ENCODE measurements around the gene MN1.
"Not testable (repeated sequence)": the region's sequence is repeated elsewhere in the genome, so short reads cannot be mapped to it uniquely, and the experiment has no call there.

Gene MN1

DNA sequence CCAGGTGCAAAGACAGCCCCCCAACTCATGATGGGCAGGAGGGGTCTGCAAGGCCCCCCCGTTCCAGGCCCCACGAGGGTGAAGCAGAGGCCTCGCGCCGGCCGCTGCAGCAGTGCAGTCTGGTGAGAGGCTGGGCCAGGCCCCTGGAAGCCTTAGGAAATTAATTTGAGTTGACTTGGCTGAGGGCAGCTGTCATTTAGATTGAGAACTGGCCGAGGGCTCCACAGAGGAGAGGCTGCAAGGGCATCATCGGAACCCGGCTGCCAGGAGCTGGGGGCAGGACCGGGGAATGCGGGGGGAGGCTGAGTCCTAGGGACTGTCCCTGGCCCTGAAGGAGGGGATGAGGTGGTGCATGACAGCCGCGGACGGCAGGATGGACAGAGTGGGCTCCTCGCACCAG, 39.9 kb downstream of the MN1 start:
- no peak for DNase-seq (ENCODE audit: low read depth, low spot score)

- DNase-seq (ENCODE audit: low read depth, low spot score) = no peak
Measured at GRCh38 chr22:27761000-27761399, 40.6 kb downstream of the MN1 start.

GRCh38 chr22:27760474-27760873, 41.1 kb downstream of the MN1 start:
- DNase-seq (ENCODE audit: low read depth, low spot score) = no peak

GRCh38 chr22:27757928-27758525, 43.5 kb downstream of the MN1 start:
- DNase-seq (ENCODE audit: low read depth, low spot score) = no peak

DNA sequence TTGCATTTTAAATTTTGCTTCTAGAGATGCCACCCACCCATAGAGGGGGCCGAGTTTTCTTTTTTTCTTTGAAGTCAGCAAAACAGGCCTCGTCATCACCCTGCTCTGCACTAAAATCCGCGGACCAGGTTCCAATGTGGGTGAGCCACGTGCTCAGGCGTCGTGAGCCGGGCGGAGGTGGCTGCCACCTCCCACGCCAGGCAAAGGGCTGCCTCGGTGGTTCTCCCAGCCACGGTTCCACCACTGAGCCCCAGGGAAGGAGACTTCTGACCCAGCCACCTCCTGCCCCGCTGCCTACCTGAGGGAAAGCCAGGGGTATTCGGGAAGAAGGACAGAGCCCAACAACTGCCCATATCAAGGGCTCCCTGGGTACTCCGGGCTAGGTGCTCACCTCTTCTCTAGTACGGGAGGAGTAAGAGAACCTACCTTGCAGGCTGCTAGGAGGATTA, 45.3 kb downstream of the MN1 start:
- DNase-seq (ENCODE audit: low read depth, low spot score) = no peak

- DNase-seq (ENCODE audit: low read depth, low spot score) = no peak
Measured at GRCh38 chr22:27755521-27756211, 45.9 kb downstream of the MN1 start.

DNA sequence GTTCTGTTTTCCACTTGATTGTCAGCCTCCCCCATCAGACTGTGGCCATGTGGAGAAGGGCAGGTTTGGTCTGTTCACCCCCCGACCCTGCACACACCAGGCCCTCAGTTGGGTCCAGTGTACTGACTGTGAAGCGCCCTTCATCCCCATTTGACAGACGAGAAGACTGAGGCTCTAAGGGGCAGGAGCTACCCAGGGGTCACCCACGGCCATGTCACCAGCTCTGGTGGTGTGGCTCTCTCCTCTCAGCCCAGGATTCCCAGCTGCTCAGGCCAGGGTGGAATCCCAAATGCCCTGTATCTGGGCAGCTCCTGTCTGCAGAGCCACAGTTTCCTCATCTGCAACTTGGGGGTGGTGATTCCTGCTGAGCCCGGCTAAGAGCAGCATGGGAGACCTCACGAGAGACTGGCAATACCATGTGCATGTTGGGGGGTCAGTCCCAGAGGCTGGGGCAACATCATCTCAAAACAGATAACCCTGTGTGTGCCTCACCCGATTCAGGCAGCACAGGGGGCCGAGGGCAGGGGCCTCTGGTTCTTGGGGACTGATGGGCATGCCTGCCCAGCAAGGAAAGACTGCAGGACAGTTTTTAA, 46.6 kb downstream of the MN1 start:
- DNase-seq (ENCODE audit: low read depth, low spot score) = no peak

DNA sequence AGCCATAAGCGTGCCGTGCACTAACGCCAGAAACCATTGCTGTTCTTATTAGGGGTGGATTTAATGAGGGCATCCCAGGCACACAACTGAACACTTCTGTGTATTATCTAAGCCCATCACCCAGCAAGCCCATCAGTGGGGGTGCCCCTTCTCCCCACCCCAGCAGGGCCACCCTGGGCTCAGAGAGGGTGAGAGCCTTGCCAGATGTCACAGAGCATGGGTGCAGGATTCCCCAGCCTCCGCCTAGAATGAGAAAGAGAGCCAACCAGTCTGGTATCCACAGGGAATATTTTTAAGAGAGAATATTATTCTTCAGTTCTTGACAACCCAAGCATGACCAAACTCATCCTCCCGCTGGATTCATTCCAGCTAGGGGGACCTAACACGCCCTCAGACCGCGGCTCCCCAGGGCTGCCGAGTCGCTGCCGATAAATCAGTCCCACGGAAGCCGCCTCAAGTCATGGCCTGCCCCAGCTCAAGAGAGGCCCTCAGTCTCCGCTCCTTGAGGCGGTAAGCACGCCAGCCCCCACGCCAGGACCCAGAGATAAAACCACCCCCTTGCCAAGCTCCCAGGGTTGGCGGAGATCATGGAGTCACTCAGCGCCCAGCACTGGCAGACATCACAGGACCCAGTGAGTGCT, 47.2 kb downstream of the MN1 start:
- DNase-seq (ENCODE audit: low read depth, low spot score) = no peak

GRCh38 chr22:27752771-27753170, 48.8 kb downstream of the MN1 start:
- DNase-seq (ENCODE audit: low read depth, low spot score) = no peak

- DNase-seq (ENCODE audit: low read depth, low spot score) = no peak
Measured at GRCh38 chr22:27752141-27752540, 49.4 kb downstream of the MN1 start.

DNA sequence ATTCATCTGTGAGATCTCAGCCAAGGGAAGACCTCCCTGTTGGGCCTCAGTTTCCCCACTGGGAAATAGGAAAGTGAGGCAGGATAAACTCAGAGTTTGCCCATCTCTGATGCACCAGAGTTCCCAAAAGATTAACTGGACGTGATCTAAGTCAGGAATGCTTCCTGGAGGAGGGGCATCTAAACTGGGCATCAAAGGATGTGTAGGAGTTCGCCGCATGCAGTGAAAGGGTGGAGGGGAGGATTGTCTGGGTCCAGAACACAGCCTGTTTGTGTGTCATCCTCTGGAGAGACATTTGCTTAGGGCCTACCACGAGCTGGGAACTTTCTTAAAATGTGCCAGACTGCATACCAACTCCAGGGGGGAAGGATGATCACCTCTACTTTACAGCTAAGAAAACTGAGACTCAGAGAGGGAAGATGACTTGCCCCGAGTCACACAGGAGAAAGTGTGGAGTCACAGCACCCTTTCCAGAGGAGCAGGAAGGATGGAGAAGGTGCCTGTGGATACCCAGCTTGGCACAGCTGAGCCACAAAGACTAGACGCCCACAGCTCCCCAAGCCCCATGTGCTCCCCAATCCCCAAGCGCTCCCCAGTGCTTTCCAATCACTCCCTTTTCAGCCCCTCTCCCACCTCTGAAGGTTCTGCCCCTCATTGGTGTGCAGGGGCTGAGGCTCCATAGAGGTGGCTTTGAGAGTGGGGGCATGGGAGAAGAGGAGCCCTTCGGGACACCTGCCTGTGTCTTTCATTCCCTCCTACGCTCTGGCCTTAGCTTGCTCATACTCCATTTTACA, 50.1 kb downstream of the MN1 start:
- DNase-seq (ENCODE audit: low read depth, low spot score) = no peak

DNA sequence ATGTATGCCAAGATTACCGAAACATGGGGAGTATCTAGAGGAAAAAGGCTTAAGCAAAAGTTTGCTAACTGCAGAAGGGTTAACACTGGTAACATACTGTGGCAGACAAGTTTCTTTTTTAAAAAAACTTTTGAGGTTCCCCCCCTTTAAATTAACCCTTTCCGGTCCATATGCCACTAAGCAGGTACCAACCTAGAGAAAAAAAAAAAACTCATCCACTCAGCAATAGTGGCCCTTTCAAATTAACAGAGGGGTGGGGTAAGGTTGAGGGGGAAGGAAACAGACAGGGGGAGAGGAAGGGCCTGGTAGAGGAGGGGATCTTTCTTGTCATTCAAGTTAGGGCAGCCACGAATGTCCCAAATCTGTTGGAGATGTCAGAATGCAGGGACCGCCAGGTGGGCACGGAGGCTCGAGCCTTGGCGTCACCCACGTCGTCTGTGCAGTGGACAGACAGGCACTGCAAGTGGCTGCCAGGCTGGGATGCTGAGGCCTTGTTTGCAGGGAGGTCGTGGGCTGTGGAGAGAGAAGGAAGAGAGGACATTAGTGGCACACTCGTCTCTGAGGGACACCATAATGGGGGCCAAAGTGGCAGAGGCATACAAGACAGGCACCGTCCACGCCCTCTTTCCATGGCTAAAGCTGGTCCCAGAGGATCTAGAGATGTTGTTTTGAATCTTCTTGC, 50.8 kb downstream of the MN1 start:
- no peak for DNase-seq (ENCODE audit: low read depth, low spot score)

DNA sequence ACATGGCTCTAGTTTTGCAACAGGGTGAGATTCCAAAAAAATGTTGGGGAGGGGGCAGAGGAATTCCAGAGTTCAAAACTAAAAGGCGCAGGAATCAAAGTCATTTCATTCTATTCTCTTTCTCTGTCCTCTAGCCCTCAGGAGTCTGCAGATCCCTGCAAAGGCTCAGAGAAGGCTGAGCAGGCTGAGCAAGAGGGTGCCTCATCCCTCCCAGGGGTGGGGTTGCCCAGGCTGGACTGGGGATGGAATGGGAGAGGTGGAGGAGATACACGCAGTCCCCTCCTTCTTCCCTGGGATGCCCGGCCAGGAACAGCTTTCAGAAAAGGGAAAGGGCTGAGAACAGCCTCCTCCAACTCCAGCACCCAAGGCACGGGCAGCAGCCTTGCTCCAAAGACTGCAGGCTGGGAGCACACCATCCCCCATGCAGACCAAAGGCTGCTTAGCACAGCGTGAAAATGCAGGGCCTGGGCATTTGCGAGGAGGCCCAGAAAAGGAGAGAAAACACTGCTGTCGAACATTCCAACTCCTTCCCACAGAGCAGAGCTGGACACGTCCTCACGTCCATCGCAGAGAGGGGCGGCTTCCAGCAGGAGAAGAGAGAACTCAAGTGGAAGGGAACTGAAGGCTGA, 51.8 kb downstream of the MN1 start:
- no peak for DNase-seq (ENCODE audit: low read depth, low spot score)

DNA sequence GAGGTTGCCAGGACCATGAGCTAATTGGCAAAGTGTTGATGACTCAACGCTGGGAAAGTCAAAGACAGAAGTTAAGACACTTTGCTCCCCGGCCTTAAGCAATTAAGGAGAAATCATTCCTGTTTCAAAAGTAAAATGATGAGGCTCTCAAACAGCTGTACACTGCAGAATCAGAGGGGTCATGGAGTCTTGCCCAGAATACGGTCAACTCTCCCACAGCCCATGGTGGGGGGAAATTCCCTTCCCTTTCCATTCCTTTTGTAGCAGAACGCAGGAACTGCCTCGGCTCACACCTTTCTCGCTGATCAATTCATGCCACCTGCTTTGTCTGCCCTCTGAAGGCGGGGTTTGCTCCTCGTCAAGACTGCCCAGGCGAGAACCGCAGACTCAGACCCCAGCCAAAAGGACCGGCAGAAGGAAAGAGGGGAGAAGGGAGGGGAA, 52.8 kb downstream of the MN1 start:
- DNase-seq (ENCODE audit: low read depth, low spot score) = no peak

GRCh38 chr22:27748349-27748748, 53.2 kb downstream of the MN1 start:
- no peak for DNase-seq (ENCODE audit: low read depth, low spot score)

DNA sequence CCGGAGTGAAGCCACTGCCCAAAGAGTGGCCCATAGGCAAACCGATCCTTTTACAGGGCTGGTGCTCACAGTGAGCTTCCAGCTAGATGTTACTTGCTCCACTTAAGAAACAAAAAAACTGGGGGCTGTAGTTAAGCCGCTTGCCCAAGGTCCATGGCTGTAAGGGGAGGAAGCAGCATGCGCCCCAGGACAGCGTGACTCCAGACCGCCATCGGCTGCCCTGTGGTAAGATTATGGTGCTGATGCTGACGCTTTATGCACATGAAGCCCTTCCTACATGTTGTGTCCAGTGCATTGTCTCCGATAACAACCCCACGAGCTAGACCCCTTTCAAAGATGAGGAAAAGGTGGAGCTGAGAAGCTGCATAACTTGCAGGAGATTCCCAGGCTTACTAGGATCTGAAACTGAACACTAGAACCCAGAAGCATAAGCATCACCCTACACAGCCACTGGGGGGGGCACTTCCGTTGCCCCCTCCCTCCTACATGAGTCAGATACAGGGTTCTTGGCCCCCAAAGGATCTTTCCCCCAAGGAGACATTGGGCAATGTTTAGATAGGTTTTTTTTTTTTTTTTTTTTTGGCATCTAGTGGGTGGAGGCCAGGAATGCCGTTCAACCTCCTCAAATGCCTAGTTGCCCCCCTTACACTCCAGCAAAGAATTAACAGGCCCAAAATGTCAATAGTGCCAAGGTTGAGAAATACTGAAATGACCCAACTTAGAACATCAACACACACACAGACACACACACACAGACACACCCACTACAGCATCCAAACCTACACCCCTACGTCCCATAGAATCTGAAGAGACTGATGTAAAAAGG, 53.9 kb downstream of the MN1 start:
- DNase-seq (ENCODE audit: low read depth, low spot score) = no peak

GRCh38 chr22:27746918-27747317, 54.6 kb downstream of the MN1 start:
- no peak for DNase-seq (ENCODE audit: low read depth, low spot score)

GRCh38 chr22:27745809-27746208, 55.7 kb downstream of the MN1 start:
- no peak for DNase-seq (ENCODE audit: low read depth, low spot score)

- no peak for DNase-seq (ENCODE audit: low read depth, low spot score)
Measured at GRCh38 chr22:27745154-27745553, 56.4 kb downstream of the MN1 start.

- not testable (repeated sequence) for DNase-seq (ENCODE audit: low read depth, low spot score)
Measured at GRCh38 chr22:27744078-27744477, 57.5 kb downstream of the MN1 start.
